Measurements from ENCODE around the gene IRF2BP2. TPM values are rescaled to one million over a fixed set of nuclear protein-coding genes. Genes with fewer than 3 reads are reported as not detected.
"Not testable (repeated sequence)": the region's sequence is repeated elsewhere in the genome, so short reads cannot be mapped to it uniquely, and the experiment has no call there.

The IRF2BP2 gene
- total RNA-seq, 2 donors from 2014 or later: 157 to 164 TPM

DNA sequence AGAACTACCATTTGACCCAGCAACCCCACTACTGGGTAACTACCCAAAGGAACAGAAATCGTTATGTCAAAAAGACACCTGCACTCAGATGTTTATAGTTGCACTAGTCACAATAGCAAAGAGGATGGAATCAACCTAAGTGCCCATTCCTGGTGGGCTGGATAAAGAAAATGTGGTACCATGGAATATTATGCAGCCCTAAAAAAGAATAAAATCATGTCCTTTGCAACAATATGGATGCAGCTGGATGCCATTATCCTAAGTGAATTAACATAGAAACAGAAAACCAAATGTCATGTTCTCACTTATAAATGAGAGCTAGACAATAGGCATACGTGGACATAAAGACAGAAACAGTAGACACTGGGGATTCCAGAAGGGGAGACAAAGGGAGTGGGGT, 32.5 kb upstream of the IRF2BP2 start:
- peak; percentile 3 for DNase-seq
- Histone ChIP-seq H3K27ac (no peak overlapping the region), H3K27me3 (no peaks in the 10 kb centered on the region), H3K4me3 (no peak overlapping the region), H3K36me3 (no peaks in the 10 kb centered on the region), H3K9ac (ENCODE audit: low read depth in 2 of 2, low read length in 2 of 2) (no peak overlapping the region), H3K4me1 (peaks cover 6% of the 10 kb centered on the region), H3K9me3 (no peaks in the 10 kb centered on the region)
- intact Hi-C loops (cut with DNase I): no loop called here
- no peak for TF ChIP-seq CTCF (IDR thresholded peaks at IDR 0.05)

GRCh38 chr1:234639961-234640360, 30.0 kb upstream of the IRF2BP2 start:
- no peaks in the 10 kb centered on the region for H3K9me3 ChIP-seq
- H3K27me3 ChIP-seq: no peaks in the 10 kb centered on the region
- H3K9ac ChIP-seq (ENCODE audit: low read depth in 2 of 2, low read length in 2 of 2): no peak overlapping the region
- TF ChIP-seq CTCF (IDR thresholded peaks at IDR 0.05): no peak
- H3K4me3 ChIP-seq: no peak overlapping the region
- DNase-seq: peak; percentile 9
- no peaks in the 10 kb centered on the region for H3K36me3 ChIP-seq
- peak overlapping the region; percentile 30 for H3K27ac ChIP-seq
- peaks cover 2% of the 10 kb centered on the region for H3K4me1 ChIP-seq
- intact Hi-C loops (cut with DNase I): no loop called here

- peak; percentile 42 for DNase-seq
- Histone ChIP-seq H3K27ac (peak overlapping the region; percentile 30), H3K4me3 (no peak overlapping the region), H3K9ac (ENCODE audit: low read depth in 2 of 2, low read length in 2 of 2) (no peak overlapping the region), H3K9me3 (no peaks in the 10 kb centered on the region), H3K36me3 (no peaks in the 10 kb centered on the region), H3K27me3 (no peaks in the 10 kb centered on the region), H3K4me1 (no peaks in the 10 kb centered on the region)
- intact Hi-C loops (cut with DNase I): no loop called here
- no peak for TF ChIP-seq CTCF (IDR thresholded peaks at IDR 0.05)
Measured at GRCh38 chr1:234638832-234639799, 29.1 kb upstream of the IRF2BP2 start.

DNA sequence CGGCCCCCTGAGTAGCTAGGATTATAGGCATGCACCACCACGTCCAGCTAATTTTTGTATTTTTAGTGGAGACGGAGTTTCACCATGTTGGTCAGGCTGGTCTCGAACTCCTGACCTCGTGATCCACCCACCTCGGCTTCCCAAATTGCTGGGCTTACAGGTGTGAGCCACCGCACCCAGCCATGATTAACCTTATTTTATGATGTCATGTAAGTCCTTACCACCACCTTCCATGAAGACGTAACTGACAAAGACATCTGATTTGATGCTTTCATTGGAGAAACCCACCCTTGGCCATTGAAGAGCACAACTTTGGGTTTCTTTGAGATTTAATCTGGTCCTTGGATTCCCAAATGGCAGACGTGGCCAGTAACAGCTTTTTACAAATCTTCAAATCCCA, 24.9 kb upstream of the IRF2BP2 start:
- H3K27me3 ChIP-seq; H3K9me3 ChIP-seq; H3K36me3 ChIP-seq; H3K9ac ChIP-seq (ENCODE audit: low read depth in 2 of 2, low read length in 2 of 2); H3K27ac ChIP-seq; intact Hi-C loops (cut with DNase I); H3K4me3 ChIP-seq; H3K4me1 ChIP-seq: not testable (repeated sequence)
- peak; percentile 12 for DNase-seq

GRCh38 chr1:234634387-234634786, 24.4 kb upstream of the IRF2BP2 start:
- Histone ChIP-seq H3K27me3 (no peaks in the 10 kb centered on the region), H3K9me3 (no peaks in the 10 kb centered on the region), H3K4me3 (no peak overlapping the region), H3K9ac (ENCODE audit: low read depth in 2 of 2, low read length in 2 of 2) (no peak overlapping the region), H3K36me3 (no peaks in the 10 kb centered on the region), H3K27ac (no peak overlapping the region), H3K4me1 (no peaks in the 10 kb centered on the region)
- no peak for TF ChIP-seq CTCF (IDR thresholded peaks at IDR 0.05)
- intact Hi-C loops (cut with DNase I): no loop called here
- no peak for DNase-seq

Data from colonic mucosa (tissue), 4 donors.